GM12878 (cell line): ENCODE measurements around the gene CALY. TPM values are rescaled to one million over a fixed set of nuclear protein-coding genes. Genes with fewer than 3 reads are reported as not detected.

Experiments used
- ATAC-seq: fragments of 200-7000 bp; cut with Tn5 transposase; 3 replicates; pipeline ENCODE4 v1.9.1; 2020; ENCODE audit warnings: mild to moderate bottlenecking, moderate library complexity
- BruUV-seq: library from RNA; stranded (reverse); fragments of 400-500 nt; replicated peaks from 2 replicates; lab custom pipeline; 2021; lab: Mats Ljungman, UMichigan
- CTCF ChIA-PET: fragments of 300-600 bp; sonication (Branson Sonifier 250); formaldehyde crosslinking; extraction: SDS; loops from one replicate; lab custom pipeline; 2021; ENCODE audit warnings: inconsistent platforms; lab: Yijun Ruan, JAX
- POLR2A ChIA-PET: fragments of 350-600 bp; formaldehyde crosslinking; extraction: SDS; loops from one replicate; lab custom pipeline; 2021; ENCODE audit warnings: inconsistent platforms; lab: Charles Lee
- RAD21 ChIA-PET: fragments of 300-600 bp; sonication (Branson Sonifier 250); formaldehyde crosslinking; loops from one replicate; lab custom pipeline; 2023; ENCODE audit warnings: antibody characterized with exemption; ENCODE audit not compliant: unreplicated experiment; lab: Charles Lee
- SMC1A ChIA-PET: fragments of 300-600 bp; sonication (Branson Sonifier 250); formaldehyde crosslinking; loops from one replicate; lab custom pipeline; 2023; ENCODE audit not compliant: unreplicated experiment, uncharacterized antibody; lab: Charles Lee
- DNase-seq: peaks from one replicate; pipeline ENCODE4 v3.0.0-alpha.2; 2011; ENCODE audit warnings: low read depth, low spot score
- FAIRE-seq: peaks from 3 replicates; lab custom pipeline; 2011; peaks lifted over from hg19 to GRCh38; lab: Jason Lieb, UNC
- H2AFZ ChIP-seq: 2 replicates; pipeline ENCODE4 v1.6.0; 2011; ENCODE audit warnings: low read depth, low read length, control low read depth; ENCODE audit not compliant: control insufficient read depth
- H3K27ac ChIP-seq: 2 replicates; pipeline ENCODE4 v1.5.1; 2011; ENCODE audit warnings: control low read depth; ENCODE audit not compliant: control insufficient read depth, insufficient read depth
- H3K27me3 ChIP-seq, 2 experiments: replicated peaks in 1 of 2; 2 replicates each; pipeline versions ENCODE4 v1.6.0 to v1.6.1; 2011; ENCODE audit warnings: low read length in 1 of 2; ENCODE audit not compliant: control insufficient read depth in 2 of 2, insufficient read depth in 2 of 2
- H3K36me3 ChIP-seq, 2 experiments: 2 replicates each; pipeline ENCODE4 v1.5.1; 2011; ENCODE audit warnings: low read length in 1 of 2; ENCODE audit not compliant: control insufficient read depth in 2 of 2, insufficient read depth in 2 of 2
- H3K4me1 ChIP-seq: 2 replicates; pipeline ENCODE4 v1.6.1; 2011; ENCODE audit warnings: mild to moderate bottlenecking, low read length, moderate library complexity, mixed read lengths; ENCODE audit not compliant: control insufficient read depth, insufficient read depth
- H3K4me2 ChIP-seq: 2 replicates; pipeline ENCODE4 v1.6.0; 2011; ENCODE audit warnings: control low read depth; ENCODE audit not compliant: control insufficient read depth, insufficient read depth
- H3K4me3 ChIP-seq: fragments of 200-600 bp; sonication (generic); 2 replicates; pipeline ENCODE4 v1.5.1; 2016
- H3K79me2 ChIP-seq: 2 replicates; pipeline ENCODE4 v1.6.0; 2011; ENCODE audit warnings: low read length; ENCODE audit not compliant: control insufficient read depth, insufficient read depth
- H3K9ac ChIP-seq: 2 replicates; pipeline ENCODE4 v1.8.0; 2011; ENCODE audit warnings: low read length, control low read depth, mixed read lengths; ENCODE audit not compliant: control insufficient read depth, insufficient read depth
- H3K9me3 ChIP-seq: replicated peaks from 3 replicates; pipeline ENCODE4 v1.5.1; 2011; ENCODE audit warnings: mild to moderate bottlenecking, low read length; ENCODE audit not compliant: control insufficient read depth, insufficient read depth
- H4K20me1 ChIP-seq: 2 replicates; pipeline ENCODE4 v1.6.0; 2011; ENCODE audit not compliant: control insufficient read depth, insufficient read depth
- BHLHE40 ChIP-seq, 2 experiments: fragments of 450-650 bp in 1 of 2; IDR thresholded peaks; 2 replicates each; pipeline ENCODE4 v1.6.1; 2011 to 2017; ENCODE audit warnings: low read depth in 2 of 2, borderline replicate concordance in 1 of 2, improper control_type of control experiment in 1 of 2, low read length in 1 of 2, mild to moderate bottlenecking in 1 of 2
- CREB1 ChIP-seq: IDR thresholded peaks from 2 replicates; pipeline ENCODE4 v1.6.1; 2012; ENCODE audit warnings: low read depth, mild to moderate bottlenecking, inconsistent platforms
- ESRRA ChIP-seq: IDR thresholded peaks from 2 replicates; pipeline ENCODE4 v1.6.1; 2012; ENCODE audit warnings: mild to moderate bottlenecking, low read length, improper control_type of control experiment
- HDAC2 ChIP-seq: fragments of 200-600 bp; sonication (generic); IDR thresholded peaks from 2 replicates; pipeline ENCODE4 v1.6.1; 2017
- MEF2A ChIP-seq: IDR thresholded peaks from 2 replicates; pipeline ENCODE4 v1.6.1; 2011; ENCODE audit warnings: low read depth, mild to moderate bottlenecking, low read length, moderate library complexity; ENCODE audit not compliant: insufficient read depth
- POU2F2 ChIP-seq: IDR thresholded peaks from 3 replicates; pipeline ENCODE4 v1.6.1; 2011; ENCODE audit warnings: low read depth, mild to moderate bottlenecking, low read length, borderline replicate concordance
- RFX5 ChIP-seq: IDR thresholded peaks from 2 replicates; pipeline ENCODE4 v1.6.1; 2011; ENCODE audit warnings: low read depth, low read length, improper control_type of control experiment
- SMC3 ChIP-seq: IDR thresholded peaks from 2 replicates; pipeline ENCODE4 v1.6.1; 2011; ENCODE audit warnings: low read length, improper control_type of control experiment, borderline replicate concordance
- TCF3 ChIP-seq: IDR thresholded peaks from 2 replicates; pipeline ENCODE4 v1.6.1; 2012; ENCODE audit warnings: low read depth, mild to moderate bottlenecking, low read length, borderline replicate concordance; ENCODE audit not compliant: insufficient read depth
- WGBS: methylation state at CpG from one replicate; pipeline ENCODE4 v1.1.6; 2016; ENCODE audit warnings: low lambda C conversion rate; ENCODE audit not compliant: insufficient replicate concordance, insufficient coverage; ENCODE audit errors: missing lambda C conversion rate; 5-methylcytosine and 5-hydroxymethylcytosine counted together
- in situ Hi-C: fragments of 300-500 bp; cut with MboI; formaldehyde crosslinking; loops from 9 replicates; pipeline ENCODE4 v1.14.3; 2018; ENCODE audit warnings: mixed read lengths
- intact Hi-C: fragments of 100-400 bp; cut with micrococcal nuclease; formaldehyde crosslinking; loops from one replicate; pipeline ENCODE4 v1.14.2; 2022; ENCODE audit not compliant: unreplicated experiment
- polyA plus RNA-seq, 11 experiments: library from polyadenylated mRNA; depleted of rRNA in 4 of 11; unstranded in 6 of 11; stranded (reverse) in 5 of 11; fragments of >200 nt; fragmentation: Nextera tagmentation in 4 of 11; fragmentation: Illumina TruSeq in 1 of 11; extraction: Ambion mirVana in 4 of 11; extraction: Trizol in 1 of 11; gene quantifications; 1 replicate in 1 of 11; 2 replicates in 10 of 11; pipeline versions ENCODE4 v1.2.1 to v1.2.3, GENCODE V29; 2011 to 2016; ENCODE audit warnings: inconsistent platforms in 2 of 11, missing spikeins in 2 of 11, low read depth in 1 of 11
- total RNA-seq, 4 experiments: library from RNA; depleted of rRNA in 3 of 4; stranded (reverse); fragments of >200 nt in 3 of 4; fragmentation: Illumina TruSeq in 1 of 4; extraction: Trizol in 1 of 4; gene quantifications; 2 replicates each; pipeline versions ENCODE4 v1.2.1 to v1.2.3, GENCODE V29; 2013 to 2021
- TF ChIP-seq, protein P1 (sequence below): IDR thresholded peaks from 2 replicates; pipeline ENCODE4 v1.6.1; 2012; ENCODE audit warnings: mild to moderate bottlenecking, low read depth, low read length
- TF ChIP-seq, protein P2 (sequence below): IDR thresholded peaks from 2 replicates; pipeline ENCODE4 v1.6.1; 2011; ENCODE audit warnings: borderline replicate concordance, low read depth, mild to moderate bottlenecking, moderate library complexity, low read length; ENCODE audit not compliant: insufficient read depth, poor library complexity, severe bottlenecking
- TF ChIP-seq, protein P3 (sequence below): fragments of 450-650 bp; IDR thresholded peaks from 2 replicates; pipeline ENCODE4 v1.6.1; 2016; ENCODE audit warnings: mild to moderate bottlenecking
- TF ChIP-seq, protein P4 (sequence below): fragments of 450-650 bp; conservative IDR thresholded peaks from 2 replicates; pipeline ENCODE4 v1.6.1; 2017; ENCODE audit warnings: mild to moderate bottlenecking, moderate library complexity

Gene CALY
- total and polyA plus RNA-seq, 10 of the 15 experiments (the other 5 are each of a cell fraction or from before 2014, with no cell fraction given) = 0.07 TPM; not detected in 9

DNA sequence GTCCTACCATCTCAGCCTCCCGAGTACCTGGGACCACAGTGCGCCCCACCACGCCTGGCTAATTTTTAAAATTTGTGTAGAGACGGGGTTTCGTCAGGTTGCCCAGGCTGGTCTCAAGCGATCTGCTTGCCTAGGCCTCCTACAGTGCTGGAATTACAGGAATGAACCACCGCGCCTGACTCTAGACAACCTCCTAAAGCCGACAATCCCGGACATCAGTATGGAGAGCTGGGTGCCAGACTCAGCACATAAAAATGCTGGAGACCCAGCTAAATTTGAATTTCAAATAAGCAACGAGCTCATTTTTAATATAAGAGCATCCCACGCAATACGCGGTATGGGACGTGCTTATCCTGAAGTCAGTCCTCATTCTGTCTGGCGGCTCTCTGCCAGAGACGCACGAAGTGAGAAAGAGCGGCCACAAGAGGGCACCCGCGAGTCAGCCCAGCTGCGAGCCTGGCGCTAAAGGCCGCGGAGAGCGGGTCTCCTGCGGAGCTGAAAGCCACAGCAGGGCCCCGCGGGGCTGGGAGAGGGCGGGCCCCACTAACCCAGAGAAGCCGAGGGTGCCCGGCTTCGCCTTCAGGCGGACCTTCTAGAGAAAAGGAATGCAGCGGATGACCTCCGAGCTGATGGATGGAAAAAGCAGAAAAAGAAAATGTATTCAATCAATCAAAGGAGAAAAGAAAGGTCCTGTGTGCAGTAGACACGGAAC, 7.0 kb downstream of the CALY start:
- POLR2A ChIA-PET = interaction anchor here (0.8 kb wide), 1 partner anchor 194 kb away, joined by 3 read pairs; no protein-coding TSS in a partner anchor
- in situ Hi-C loops = loop anchor here (5.0 kb wide), 1 partner anchor 168 kb away; no protein-coding TSS in a partner anchor
- intact Hi-C loops = loop anchor here (1.0 to 5.0 kb wide), 3 partner anchors 63 to 279 kb away; partner anchors contain the start of gene MTG1
- Histone ChIP-seq H3K36me3 (no peaks in the 10 kb centered on the region), H3K4me2 (peak overlapping the region; percentile 40), H3K9me3 (no peaks in the 10 kb centered on the region), H3K4me3 (no peak overlapping the region), H2AFZ (peak overlapping the region; percentile 51; the same call in 1 of the 2 replicates), H3K27me3 (peaks cover 5 to 9% of the 10 kb centered on the region in 2 experiments), H3K27ac (no peak overlapping the region), H3K9ac (no peak overlapping the region), H3K4me1 (no peaks in the 10 kb centered on the region), H3K79me2 (no peaks in the 10 kb centered on the region), H4K20me1 (no peaks in the 10 kb centered on the region)
- SMC1A ChIA-PET = interaction anchor here (0.6 to 1.7 kb wide), 15 partner anchors 9 to 171 kb away, joined by 3 to 6 read pairs (median 4); no protein-coding TSS in a partner anchor
- RAD21 ChIA-PET = interaction anchor here (0.7 to 1.7 kb wide), 14 partner anchors 9 to 173 kb away, joined by 3 to 12 read pairs (median 4); partner anchors contain the start of genes ECHS1 and MTG1
- DNase-seq = no peak
- CTCF ChIA-PET = interaction anchor here (0.6 to 3.8 kb wide), 36 partner anchors 9 to 287 kb away, joined by 3 to 36 read pairs (median 5); partner anchors contain the start of genes ECHS1, FUOM and PRAP1
- ATAC-seq = peak; percentile 98
- peak; percentile 96 for FAIRE-seq
- BruUV-seq = no TSS peak
- WGBS = 13% methylated on average over 37 of the region's 37 CpGs
- TF ChIP-seq, protein P1, sequence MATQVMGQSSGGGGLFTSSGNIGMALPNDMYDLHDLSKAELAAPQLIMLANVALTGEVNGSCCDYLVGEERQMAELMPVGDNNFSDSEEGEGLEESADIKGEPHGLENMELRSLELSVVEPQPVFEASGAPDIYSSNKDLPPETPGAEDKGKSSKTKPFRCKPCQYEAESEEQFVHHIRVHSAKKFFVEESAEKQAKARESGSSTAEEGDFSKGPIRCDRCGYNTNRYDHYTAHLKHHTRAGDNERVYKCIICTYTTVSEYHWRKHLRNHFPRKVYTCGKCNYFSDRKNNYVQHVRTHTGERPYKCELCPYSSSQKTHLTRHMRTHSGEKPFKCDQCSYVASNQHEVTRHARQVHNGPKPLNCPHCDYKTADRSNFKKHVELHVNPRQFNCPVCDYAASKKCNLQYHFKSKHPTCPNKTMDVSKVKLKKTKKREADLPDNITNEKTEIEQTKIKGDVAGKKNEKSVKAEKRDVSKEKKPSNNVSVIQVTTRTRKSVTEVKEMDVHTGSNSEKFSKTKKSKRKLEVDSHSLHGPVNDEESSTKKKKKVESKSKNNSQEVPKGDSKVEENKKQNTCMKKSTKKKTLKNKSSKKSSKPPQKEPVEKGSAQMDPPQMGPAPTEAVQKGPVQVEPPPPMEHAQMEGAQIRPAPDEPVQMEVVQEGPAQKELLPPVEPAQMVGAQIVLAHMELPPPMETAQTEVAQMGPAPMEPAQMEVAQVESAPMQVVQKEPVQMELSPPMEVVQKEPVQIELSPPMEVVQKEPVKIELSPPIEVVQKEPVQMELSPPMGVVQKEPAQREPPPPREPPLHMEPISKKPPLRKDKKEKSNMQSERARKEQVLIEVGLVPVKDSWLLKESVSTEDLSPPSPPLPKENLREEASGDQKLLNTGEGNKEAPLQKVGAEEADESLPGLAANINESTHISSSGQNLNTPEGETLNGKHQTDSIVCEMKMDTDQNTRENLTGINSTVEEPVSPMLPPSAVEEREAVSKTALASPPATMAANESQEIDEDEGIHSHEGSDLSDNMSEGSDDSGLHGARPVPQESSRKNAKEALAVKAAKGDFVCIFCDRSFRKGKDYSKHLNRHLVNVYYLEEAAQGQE = no peak
- TF ChIP-seq, protein P2, sequence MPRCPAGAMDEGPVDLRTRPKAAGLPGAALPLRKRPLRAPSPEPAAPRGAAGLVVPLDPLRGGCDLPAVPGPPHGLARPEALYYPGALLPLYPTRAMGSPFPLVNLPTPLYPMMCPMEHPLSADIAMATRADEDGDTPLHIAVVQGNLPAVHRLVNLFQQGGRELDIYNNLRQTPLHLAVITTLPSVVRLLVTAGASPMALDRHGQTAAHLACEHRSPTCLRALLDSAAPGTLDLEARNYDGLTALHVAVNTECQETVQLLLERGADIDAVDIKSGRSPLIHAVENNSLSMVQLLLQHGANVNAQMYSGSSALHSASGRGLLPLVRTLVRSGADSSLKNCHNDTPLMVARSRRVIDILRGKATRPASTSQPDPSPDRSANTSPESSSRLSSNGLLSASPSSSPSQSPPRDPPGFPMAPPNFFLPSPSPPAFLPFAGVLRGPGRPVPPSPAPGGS = no peak
- TF ChIP-seq TCF3 = 0 out of 2 replicates have a peak, but pooled peaks have one; percentile 47
- TF ChIP-seq MEF2A = no peak
- TF ChIP-seq, protein P3, sequence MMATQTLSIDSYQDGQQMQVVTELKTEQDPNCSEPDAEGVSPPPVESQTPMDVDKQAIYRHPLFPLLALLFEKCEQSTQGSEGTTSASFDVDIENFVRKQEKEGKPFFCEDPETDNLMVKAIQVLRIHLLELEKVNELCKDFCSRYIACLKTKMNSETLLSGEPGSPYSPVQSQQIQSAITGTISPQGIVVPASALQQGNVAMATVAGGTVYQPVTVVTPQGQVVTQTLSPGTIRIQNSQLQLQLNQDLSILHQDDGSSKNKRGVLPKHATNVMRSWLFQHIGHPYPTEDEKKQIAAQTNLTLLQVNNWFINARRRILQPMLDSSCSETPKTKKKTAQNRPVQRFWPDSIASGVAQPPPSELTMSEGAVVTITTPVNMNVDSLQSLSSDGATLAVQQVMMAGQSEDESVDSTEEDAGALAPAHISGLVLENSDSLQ = 0 out of 2 replicates have a peak, but pooled peaks have one; percentile 11
- TF ChIP-seq POU2F2 = 0 out of 3 replicates have a peak, but pooled peaks have one; percentile 17
- TF ChIP-seq BHLHE40 (IDR thresholded peaks at IDR 0.05; ENCODE audit: borderline replicate concordance in 1 of 2, low read depth in 2 of 2, low read length in 1 of 2) = peak; percentile 14 to 51; a peak in 2 of 4 replicates
- no peak for TF ChIP-seq HDAC2
- TF ChIP-seq RFX5 = 0 out of 2 replicates have a peak, but pooled peaks have one; percentile 22
- TF ChIP-seq SMC3 = peak; percentile 91
- TF ChIP-seq ESRRA = no peak
- TF ChIP-seq, protein P4, sequence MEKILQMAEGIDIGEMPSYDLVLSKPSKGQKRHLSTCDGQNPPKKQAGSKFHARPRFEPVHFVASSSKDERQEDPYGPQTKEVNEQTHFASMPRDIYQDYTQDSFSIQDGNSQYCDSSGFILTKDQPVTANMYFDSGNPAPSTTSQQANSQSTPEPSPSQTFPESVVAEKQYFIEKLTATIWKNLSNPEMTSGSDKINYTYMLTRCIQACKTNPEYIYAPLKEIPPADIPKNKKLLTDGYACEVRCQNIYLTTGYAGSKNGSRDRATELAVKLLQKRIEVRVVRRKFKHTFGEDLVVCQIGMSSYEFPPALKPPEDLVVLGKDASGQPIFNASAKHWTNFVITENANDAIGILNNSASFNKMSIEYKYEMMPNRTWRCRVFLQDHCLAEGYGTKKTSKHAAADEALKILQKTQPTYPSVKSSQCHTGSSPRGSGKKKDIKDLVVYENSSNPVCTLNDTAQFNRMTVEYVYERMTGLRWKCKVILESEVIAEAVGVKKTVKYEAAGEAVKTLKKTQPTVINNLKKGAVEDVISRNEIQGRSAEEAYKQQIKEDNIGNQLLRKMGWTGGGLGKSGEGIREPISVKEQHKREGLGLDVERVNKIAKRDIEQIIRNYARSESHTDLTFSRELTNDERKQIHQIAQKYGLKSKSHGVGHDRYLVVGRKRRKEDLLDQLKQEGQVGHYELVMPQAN = no peak
- TF ChIP-seq CREB1 = 0 out of 2 replicates have a peak, but pooled peaks have one; percentile 34
